ENCODE results near the gene ADGRL2. TPM values are rescaled to one million over a fixed set of nuclear protein-coding genes. Genes with fewer than 3 reads are reported as not detected.
"Not testable (repeated sequence)": the region's sequence is repeated elsewhere in the genome, so short reads cannot be mapped to it uniquely, and the experiment has no call there.

ADGRL2 gene
- total RNA-seq, 1 experiment from 2014 or later: 0.51 TPM

GRCh38 chr1:81880781-81881180 is 80.0 kb downstream of the ADGRL2 start:
- BruUV-seq (replicated peaks): no TSS peak
- H2AFZ ChIP-seq (ENCODE audit: low read length): no peak overlapping the region
- no peak for DNase-seq
- no peaks in the 10 kb centered on the region for H3K36me3 ChIP-seq (ENCODE audit: low read depth, low read length)
- ATAC-seq: no peak
- no peaks in the 10 kb centered on the region for H3K79me2 ChIP-seq (ENCODE audit: low read length)
- no peaks in the 10 kb centered on the region for H3K4me1 ChIP-seq (ENCODE audit: insufficient read depth, low read length)
- H3K27me3 ChIP-seq (ENCODE audit: low read length): peaks cover 55% of the 10 kb centered on the region
- no peaks in the 10 kb centered on the region for H3F3A ChIP-seq (ENCODE audit: low read length, unreplicated experiment)
- ChIA-PET CTCF (no interaction called here), POLR2A (ENCODE audit: unreplicated experiment) (no interaction called here)
- no peak overlapping the region for H3K9ac ChIP-seq (ENCODE audit: low read length)
- intact Hi-C loops (cut with micrococcal nuclease): no loop called here
- H3K9me3 ChIP-seq (ENCODE audit: low read length): no peaks in the 10 kb centered on the region
- H4K20me1 ChIP-seq (ENCODE audit: low read length): 0 out of 2 replicates have a peak, but pooled peaks cover 4% of the 10 kb centered on the region
- H3K4me3 ChIP-seq (ENCODE audit: low read length): no peak overlapping the region
- TF ChIP-seq EZH2 (IDR thresholded peaks at IDR 0.05; ENCODE audit: low read length, unreplicated experiment): no peak
- TF ChIP-seq EZH2phosphoT487 (IDR thresholded peaks at IDR 0.05; ENCODE audit: borderline replicate concordance, low read length): no peak
- TF ChIP-seq, protein P1, sequence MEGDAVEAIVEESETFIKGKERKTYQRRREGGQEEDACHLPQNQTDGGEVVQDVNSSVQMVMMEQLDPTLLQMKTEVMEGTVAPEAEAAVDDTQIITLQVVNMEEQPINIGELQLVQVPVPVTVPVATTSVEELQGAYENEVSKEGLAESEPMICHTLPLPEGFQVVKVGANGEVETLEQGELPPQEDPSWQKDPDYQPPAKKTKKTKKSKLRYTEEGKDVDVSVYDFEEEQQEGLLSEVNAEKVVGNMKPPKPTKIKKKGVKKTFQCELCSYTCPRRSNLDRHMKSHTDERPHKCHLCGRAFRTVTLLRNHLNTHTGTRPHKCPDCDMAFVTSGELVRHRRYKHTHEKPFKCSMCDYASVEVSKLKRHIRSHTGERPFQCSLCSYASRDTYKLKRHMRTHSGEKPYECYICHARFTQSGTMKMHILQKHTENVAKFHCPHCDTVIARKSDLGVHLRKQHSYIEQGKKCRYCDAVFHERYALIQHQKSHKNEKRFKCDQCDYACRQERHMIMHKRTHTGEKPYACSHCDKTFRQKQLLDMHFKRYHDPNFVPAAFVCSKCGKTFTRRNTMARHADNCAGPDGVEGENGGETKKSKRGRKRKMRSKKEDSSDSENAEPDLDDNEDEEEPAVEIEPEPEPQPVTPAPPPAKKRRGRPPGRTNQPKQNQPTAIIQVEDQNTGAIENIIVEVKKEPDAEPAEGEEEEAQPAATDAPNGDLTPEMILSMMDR (conservative IDR thresholded peaks at IDR 0.05; ENCODE audit: low read depth, low read length): no peak
- no peak overlapping the region for H3K4me2 ChIP-seq (ENCODE audit: low read length)
- H3K27ac ChIP-seq (ENCODE audit: low read length): no peak overlapping the region
- no peaks in the 10 kb centered on the region for H3K9me2 ChIP-seq (replicated peaks; ENCODE audit: low read length)

GRCh38 chr1:81885291-81885690 is 84.6 kb downstream of the ADGRL2 start:
- CTCF ChIA-PET: no interaction called here
- no peak for TF ChIP-seq EZH2phosphoT487 (IDR thresholded peaks at IDR 0.05; ENCODE audit: borderline replicate concordance, low read length)
- Histone ChIP-seq H3K4me3 (ENCODE audit: low read length) (no peak overlapping the region), H3K9me2 (replicated peaks; ENCODE audit: low read length) (no peaks in the 10 kb centered on the region), H3K27ac (ENCODE audit: low read length) (no peak overlapping the region), H3K4me2 (ENCODE audit: low read length) (no peak overlapping the region), H3F3A (ENCODE audit: low read length, unreplicated experiment) (no peaks in the 10 kb centered on the region), H4K20me1 (ENCODE audit: low read length) (no peaks in the 10 kb centered on the region), H3K79me2 (ENCODE audit: low read length) (no peaks in the 10 kb centered on the region), H3K27me3 (ENCODE audit: low read length) (peaks cover 58% of the 10 kb centered on the region), H3K4me1 (ENCODE audit: insufficient read depth, low read length) (no peaks in the 10 kb centered on the region), H3K9me3 (ENCODE audit: low read length) (no peaks in the 10 kb centered on the region), H2AFZ (ENCODE audit: low read length) (no peak overlapping the region), H3K36me3 (ENCODE audit: low read depth, low read length) (no peaks in the 10 kb centered on the region), H3K9ac (ENCODE audit: low read length) (no peak overlapping the region)
- intact Hi-C loops (cut with micrococcal nuclease): no loop called here
- DNase-seq (no peak), ATAC-seq (no peak)
- no TSS peak for BruUV-seq (replicated peaks)
- POLR2A ChIA-PET (ENCODE audit: unreplicated experiment): no interaction called here

DNA sequence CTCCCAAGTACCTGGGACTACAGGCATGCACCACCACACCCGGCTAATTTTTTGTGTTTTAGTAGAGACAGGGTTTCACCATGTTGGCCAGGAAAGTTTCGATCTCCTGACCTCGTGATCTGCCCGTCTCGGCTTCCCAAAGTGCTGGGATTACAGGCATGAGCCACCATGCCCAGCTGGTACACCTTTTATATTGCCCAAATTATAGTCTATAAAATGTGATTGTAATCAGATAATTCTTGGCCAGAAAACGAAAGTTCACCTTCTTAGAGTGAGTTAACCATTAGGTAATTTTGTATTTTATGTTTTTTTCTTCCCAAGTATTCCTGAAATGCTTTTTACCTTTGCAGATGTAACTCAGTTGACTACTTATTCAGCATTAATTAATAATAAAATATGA is 85.6 kb downstream of the ADGRL2 start:
- H3K4me3 ChIP-seq (ENCODE audit: low read length); BruUV-seq (replicated peaks); H3K9me3 ChIP-seq (ENCODE audit: low read length); DNase-seq; H3K79me2 ChIP-seq (ENCODE audit: low read length); ATAC-seq; H2AFZ ChIP-seq (ENCODE audit: low read length); H3K4me1 ChIP-seq (ENCODE audit: insufficient read depth, low read length); H4K20me1 ChIP-seq (ENCODE audit: low read length); H3K27ac ChIP-seq (ENCODE audit: low read length); H3F3A ChIP-seq (ENCODE audit: low read length, unreplicated experiment); H3K9me2 ChIP-seq (replicated peaks; ENCODE audit: low read length); H3K9ac ChIP-seq (ENCODE audit: low read length); H3K4me2 ChIP-seq (ENCODE audit: low read length); H3K36me3 ChIP-seq (ENCODE audit: low read depth, low read length); CTCF ChIA-PET; intact Hi-C loops (cut with micrococcal nuclease); POLR2A ChIA-PET (ENCODE audit: unreplicated experiment): not testable (repeated sequence)
- H3K27me3 ChIP-seq (ENCODE audit: low read length): peaks cover 64% of the 10 kb centered on the region

GRCh38 chr1:81887421-81888144 is 86.8 kb downstream of the ADGRL2 start:
- CTCF ChIA-PET: no interaction called here
- no peaks in the 10 kb centered on the region for H3K9me3 ChIP-seq (ENCODE audit: low read length)
- no peak overlapping the region for H3K9ac ChIP-seq (ENCODE audit: low read length)
- intact Hi-C loops (cut with micrococcal nuclease): no loop called here
- no peak overlapping the region for H3K4me2 ChIP-seq (ENCODE audit: low read length)
- DNase-seq (no peak), ATAC-seq (no peak)
- H3K79me2 ChIP-seq (ENCODE audit: low read length): no peaks in the 10 kb centered on the region
- H3K4me1 ChIP-seq (ENCODE audit: insufficient read depth, low read length): no peaks in the 10 kb centered on the region
- no peaks in the 10 kb centered on the region for H3F3A ChIP-seq (ENCODE audit: low read length, unreplicated experiment)
- no peak overlapping the region for H3K27ac ChIP-seq (ENCODE audit: low read length)
- TF ChIP-seq, protein P1 (conservative IDR thresholded peaks at IDR 0.05; ENCODE audit: low read depth, low read length): no peak
- TF ChIP-seq EZH2 (IDR thresholded peaks at IDR 0.05; ENCODE audit: low read length, unreplicated experiment) (no peak), EZH2phosphoT487 (IDR thresholded peaks at IDR 0.05; ENCODE audit: borderline replicate concordance, low read length) (no peak)
- no peaks in the 10 kb centered on the region for H3K9me2 ChIP-seq (replicated peaks; ENCODE audit: low read length)
- POLR2A ChIA-PET (ENCODE audit: unreplicated experiment): no interaction called here
- H3K4me3 ChIP-seq (ENCODE audit: low read length): no peak overlapping the region
- H2AFZ ChIP-seq (ENCODE audit: low read length): no peak overlapping the region
- H3K27me3 ChIP-seq (ENCODE audit: low read length): peaks cover 61% of the 10 kb centered on the region
- no peaks in the 10 kb centered on the region for H4K20me1 ChIP-seq (ENCODE audit: low read length)
- no TSS peak for BruUV-seq (replicated peaks)
- no peaks in the 10 kb centered on the region for H3K36me3 ChIP-seq (ENCODE audit: low read depth, low read length)

All from PC-3 (cell line).